IPS-11a (cell line): ENCODE data around the gene PODNL1.

ENCODE experiments used
- H3K4me3 ChIP-seq: one replicate; pipeline ENCODE4 v1.5.1; 2013; ENCODE audit warnings: low read depth, low read length, control low read depth

The PODNL1 gene

DNA sequence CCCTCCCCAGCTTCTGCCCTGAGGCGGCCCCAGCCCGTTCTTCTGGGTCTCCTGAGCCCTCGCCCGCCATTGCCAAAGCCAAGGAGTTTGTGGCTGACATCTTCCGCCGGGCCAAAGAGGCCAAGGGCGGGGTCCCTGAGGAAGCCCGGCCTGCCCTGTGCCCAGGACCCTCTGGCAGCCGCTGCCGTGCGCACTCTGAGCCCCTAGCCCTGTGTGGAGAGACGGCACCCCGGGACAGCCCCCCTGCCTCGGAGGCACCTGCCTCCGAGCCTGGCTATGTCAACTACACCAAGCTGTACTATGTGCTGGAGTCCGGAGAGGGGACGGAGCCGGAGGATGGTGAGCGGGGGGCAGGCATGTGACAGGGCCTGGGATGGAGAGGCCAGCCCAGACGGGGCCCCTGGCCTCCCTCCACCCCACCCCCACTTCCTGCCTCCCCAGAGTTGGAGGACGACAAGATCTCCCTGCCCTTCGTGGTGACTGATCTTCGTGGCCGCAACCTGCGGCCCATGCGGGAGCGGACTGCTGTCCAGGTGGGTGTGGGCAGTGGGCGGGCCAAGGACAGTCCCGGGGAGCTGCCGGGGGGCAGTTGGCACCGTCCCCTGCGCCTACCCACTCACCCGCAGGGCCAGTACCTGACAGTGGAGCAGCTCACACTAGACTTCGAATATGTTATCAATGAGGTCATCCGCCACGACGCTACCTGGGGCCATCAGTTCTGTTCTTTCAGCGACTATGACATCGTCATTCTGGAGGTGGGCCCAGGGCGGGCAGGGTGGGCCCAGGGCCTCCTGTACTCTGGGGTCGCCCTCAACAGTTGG is 21.1 kb upstream of the PODNL1 start:
- no peak overlapping the region for H3K4me3 ChIP-seq

- no peak overlapping the region for H3K4me3 ChIP-seq
Observed at GRCh38 chr19:13958043-13958442, 19.8 kb upstream of the PODNL1 start.

GRCh38 chr19:13957051-13957450 is 18.8 kb upstream of the PODNL1 start:
- H3K4me3 ChIP-seq = no peak overlapping the region

DNA sequence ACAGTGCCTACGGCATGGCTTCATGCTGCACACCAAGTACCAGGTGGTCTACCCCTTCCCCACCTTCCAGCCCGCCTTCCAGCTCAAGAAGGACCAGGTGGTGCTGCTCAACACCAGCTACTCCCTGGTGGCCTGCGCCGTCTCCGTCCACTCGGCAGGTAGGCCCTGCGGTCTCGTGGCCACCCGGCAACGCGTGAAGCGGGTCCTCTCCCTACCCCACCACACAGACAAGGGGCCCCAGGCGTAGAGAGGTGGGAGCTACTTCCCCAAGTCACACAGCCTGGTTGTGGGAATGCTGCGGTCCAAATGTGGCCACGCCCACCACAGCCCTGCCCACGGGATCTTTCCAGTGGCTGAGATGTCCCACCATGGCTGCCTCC is 18.1 kb upstream of the PODNL1 start:
- no peak overlapping the region for H3K4me3 ChIP-seq

DNA sequence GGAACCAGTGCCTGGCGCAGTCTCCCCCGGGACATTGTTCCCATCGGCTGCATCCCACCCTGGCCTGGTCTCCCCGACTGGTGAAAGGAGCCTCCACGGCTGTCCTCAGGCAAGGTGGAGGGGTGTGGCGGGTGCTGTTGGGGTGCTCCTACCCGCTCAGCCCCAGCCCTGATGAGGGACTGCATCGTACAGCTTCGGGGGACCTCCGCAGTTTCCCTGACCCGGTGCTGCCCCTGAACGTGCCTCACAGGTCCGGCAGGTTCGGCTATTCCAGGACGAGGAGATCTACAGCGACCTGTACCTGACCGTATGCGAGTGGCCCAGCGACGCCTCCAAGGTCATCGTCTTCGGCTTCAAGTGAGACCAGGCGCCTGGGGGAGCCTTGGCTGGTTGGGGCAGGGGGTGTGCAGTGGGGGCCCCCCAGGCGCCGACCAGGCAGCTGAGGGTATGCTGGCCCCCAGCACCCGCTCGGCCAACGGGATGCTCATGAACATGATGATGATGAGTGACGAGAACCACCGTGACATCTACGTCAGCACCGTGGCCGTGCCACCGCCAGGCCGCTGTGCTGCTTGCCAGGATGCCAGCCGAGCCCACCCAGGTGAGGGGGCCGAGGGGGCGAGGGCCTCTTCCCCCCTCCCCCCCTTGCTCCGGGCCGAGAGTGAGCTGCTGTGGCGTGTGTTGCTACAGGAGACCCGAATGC is 17.6 kb upstream of the PODNL1 start:
- no peak overlapping the region for H3K4me3 ChIP-seq

DNA sequence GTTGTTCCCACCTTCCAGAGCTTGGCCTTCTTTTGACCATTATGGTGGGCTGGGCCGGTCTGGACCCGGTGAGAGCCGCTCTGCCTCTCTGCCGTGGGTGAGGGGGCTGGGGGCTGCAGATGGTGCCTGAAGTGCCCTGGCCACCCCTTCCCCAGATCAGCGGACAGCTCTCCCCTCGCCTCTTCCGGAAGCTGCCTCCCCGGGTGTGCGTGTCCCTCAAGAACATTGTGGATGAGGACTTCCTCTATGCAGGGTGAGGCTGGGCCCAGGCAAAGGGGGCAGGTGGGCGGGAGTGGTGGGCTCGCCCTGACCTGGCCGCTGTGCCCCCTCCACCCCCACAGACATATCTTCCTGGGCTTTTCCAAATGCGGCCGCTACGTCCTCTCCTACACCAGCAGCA is 16.0 kb upstream of the PODNL1 start:
- no peak overlapping the region for H3K4me3 ChIP-seq

GRCh38 chr19:13952931-13953531 is 14.8 kb upstream of the PODNL1 start:
- H3K4me3 ChIP-seq = peak overlapping the region; percentile 70

DNA sequence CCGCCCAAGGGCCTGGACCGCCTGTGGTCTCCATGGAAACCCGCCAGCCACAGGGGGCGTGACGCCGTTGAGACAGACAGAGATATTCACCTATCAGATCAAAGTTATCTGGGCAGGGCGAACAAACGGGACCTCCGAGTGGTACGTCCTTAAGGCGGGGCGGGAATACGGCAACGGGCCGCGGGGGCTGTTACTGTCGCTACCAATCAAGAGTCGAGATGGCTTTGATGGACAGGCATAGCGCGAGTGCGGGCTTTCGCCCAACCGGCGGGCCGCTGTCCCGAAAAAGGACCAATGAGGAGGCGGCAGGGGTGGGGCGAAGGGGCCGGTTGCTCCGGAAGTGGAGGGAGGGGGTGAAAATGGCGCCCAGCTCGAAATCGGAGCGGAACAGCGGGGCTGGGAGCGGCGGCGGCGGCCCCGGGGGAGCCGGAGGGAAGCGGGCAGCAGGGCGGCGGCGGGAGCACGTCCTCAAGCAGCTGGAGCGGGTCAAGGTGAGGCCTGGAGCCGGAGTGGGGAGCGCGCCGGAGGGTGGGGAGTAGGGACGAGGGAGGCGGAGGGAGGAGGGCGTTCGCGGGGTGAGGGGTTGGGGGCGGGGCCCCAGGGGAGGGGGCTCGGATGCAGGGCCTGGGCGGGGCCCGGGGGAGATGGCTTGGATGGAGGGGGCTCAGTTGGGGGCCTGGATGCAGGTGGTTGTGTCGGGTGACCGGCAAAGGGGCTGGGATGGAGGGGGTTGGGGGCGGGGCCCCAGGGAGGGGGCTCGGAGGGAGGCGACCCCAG is 14.1 kb upstream of the PODNL1 start, which contains the start of gene DCAF15:
Gene DCAF15, plus strand, starts transcription at position 356 of the 777 bp plus-strand sequence. Its CDS starts 4 bp downstream, at position 360.
- H3K4me3 ChIP-seq = peak within 1 kb of the TSS; percentile 70

- peak overlapping the region; percentile 30 for H3K4me3 ChIP-seq
Observed at GRCh38 chr19:13951799-13952153, 13.6 kb upstream of the PODNL1 start.

- H3K4me3 ChIP-seq = no peak overlapping the region
Observed at GRCh38 chr19:13951043-13951442, 12.8 kb upstream of the PODNL1 start.

DNA sequence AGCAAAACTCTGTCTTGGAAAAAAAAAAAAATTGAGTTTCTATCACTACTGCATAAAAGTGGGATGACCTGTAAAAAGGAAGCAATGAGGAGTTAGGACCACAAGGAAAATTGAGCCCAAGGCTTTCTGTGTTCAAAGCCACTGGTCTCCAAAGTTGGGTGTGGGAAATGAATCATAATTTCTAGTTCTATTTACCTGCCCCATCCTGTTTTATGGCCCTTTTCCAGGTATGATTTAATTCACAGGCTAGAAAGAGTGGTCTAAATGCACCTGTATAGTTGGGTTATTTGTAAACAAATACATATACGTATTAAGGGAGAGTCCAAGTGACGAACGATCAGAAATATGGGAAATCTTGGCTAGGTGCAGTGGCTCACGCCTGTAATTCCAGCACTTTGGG is 8.2 kb upstream of the PODNL1 start:
- no peak overlapping the region for H3K4me3 ChIP-seq

DNA sequence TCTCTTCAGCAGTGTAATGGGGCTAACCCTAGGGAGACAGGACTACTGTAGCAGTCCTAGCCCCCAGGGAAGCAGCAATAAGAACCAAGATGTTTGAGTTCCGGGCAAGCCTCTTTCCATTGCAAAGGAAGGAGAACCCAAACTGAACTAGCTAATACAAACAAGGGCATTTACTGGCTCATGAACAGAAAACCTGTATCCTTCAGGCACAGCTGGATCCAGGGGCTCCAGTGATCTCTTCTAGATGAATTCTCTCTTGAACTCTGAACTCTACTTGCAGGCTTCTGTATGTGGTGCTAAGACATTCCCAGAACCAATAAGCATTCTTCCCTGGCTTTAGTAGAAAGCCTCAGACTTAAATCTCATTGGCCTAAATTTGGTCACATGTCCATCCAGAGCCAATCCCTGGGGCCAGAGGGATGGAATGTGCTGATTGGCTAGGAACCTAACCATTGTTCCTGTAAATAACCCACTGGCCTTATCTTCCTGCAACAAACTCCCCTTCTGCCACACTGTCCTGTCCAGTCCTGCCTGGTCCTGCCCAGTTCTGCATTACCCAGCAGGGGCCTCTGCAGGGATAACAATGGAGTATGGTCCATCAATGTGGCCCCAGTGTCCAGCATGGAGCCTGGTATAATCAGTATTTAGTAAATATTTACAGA is 3.9 kb upstream of the PODNL1 start:
- no peak overlapping the region for H3K4me3 ChIP-seq

GRCh38 chr19:13937479-13938300 is 527 bp downstream of the PODNL1 start:
- no peak overlapping the region for H3K4me3 ChIP-seq

- H3K4me3 ChIP-seq = no peak overlapping the region
Observed at GRCh38 chr19:13935765-13936510, 2.3 kb downstream of the PODNL1 start.

- no peak overlapping the region for H3K4me3 ChIP-seq
Observed at GRCh38 chr19:13934785-13935109, 3.5 kb downstream of the PODNL1 start.

GRCh38 chr19:13932911-13933393 is 5.3 kb downstream of the PODNL1 start:
- H3K4me3 ChIP-seq = no peak overlapping the region

GRCh38 chr19:13932149-13932637 is 6.0 kb downstream of the PODNL1 start:
- H3K4me3 ChIP-seq = no peak overlapping the region

- no peak overlapping the region for H3K4me3 ChIP-seq
Observed at GRCh38 chr19:13931391-13932148, 6.6 kb downstream of the PODNL1 start.
